PC-3 (cell line): Measurements from ENCODE around the gene ETNK1.
"Not testable (repeated sequence)": the region's sequence is repeated elsewhere in the genome, so short reads cannot be mapped to it uniquely, and the experiment has no call there.

Source experiments
- CTCF ChIP-seq: fragments of 300-600 bp; sonication (generic); conservative IDR thresholded peaks from 2 replicates; pipeline ENCODE4 v1.5.1; 2017; ENCODE audit warnings: antibody characterized with exemption, low read depth, mild to moderate bottlenecking, low read length
- EZH2 ChIP-seq: fragments of 300-600 bp; sonication (generic); IDR thresholded peaks from one replicate; pipeline ENCODE4 v1.6.1; 2017; ENCODE audit warnings: antibody characterized with exemption, mild to moderate bottlenecking, low read length; ENCODE audit not compliant: unreplicated experiment
- EZH2phosphoT487 ChIP-seq: fragments of 300-600 bp; sonication (generic); IDR thresholded peaks from 2 replicates; pipeline ENCODE4 v1.6.1; 2018; ENCODE audit warnings: mild to moderate bottlenecking, antibody characterized with exemption, low read length, borderline replicate concordance

- not testable (repeated sequence) for TF ChIP-seq CTCF, EZH2, EZH2phosphoT487
Observed at GRCh38 chr12:22699705-22700104, 74.7 kb downstream of the ETNK1 start.
